ENCODE measurements around the gene BEND5.

Gene BEND5

GRCh38 chr1:48679859-48680258 is 96.8 kb downstream of the BEND5 start:
- DNase-seq (ENCODE audit: low read depth), result no peak

DNA sequence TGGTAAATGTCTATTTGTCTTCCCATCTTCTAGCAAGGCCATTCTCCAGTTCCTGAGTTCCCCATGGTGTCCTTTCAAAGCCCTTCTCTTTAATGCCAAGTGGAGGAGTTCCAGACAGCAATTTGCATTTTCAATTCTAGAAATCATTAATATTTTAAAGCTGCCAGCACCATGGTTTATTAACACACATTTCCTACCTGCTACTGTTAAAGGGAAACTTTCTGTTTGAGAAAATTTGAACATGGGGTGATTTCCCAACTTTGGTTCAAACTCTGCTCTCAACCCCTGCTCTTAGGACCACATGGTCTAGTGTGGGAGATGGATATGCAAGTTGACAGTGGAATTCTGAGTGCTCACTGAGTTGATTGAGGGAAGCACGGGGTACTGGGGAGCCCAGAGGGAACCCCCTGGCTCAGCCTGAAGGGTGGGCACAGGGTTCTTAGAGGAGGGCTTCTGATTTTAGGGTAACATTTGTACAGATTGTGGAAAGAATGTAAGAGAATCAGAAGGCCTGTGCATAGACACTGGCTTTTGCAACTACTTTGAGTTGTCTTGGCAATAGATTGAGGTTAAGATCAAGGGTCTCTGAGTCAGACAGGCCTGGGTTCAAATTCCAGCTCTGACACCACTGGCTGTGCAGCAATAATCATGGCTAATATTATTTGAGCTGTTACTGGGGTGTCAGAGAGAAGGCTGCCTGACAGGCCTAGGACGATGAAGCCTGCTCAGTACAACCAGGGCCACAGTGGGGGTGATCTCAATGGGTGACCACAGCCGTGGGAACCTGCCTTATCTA is 97.8 kb downstream of the BEND5 start:
- DNase-seq (ENCODE audit: low read depth), result no peak

All from stimulated activated CD4-positive, alpha-beta T cell treated with anti-CD3 and anti-CD28 coated beads, Interleukin-2, amount 100 ng/mL, for 4 hours (primary cell).